ENCODE data around the gene USP32.

Gene USP32

GRCh38 chr17:60416368-60416925 lies 24.5 kb upstream of the USP32 start:
- Histone ChIP-seq H3K9me3 (ENCODE audit: insufficient read depth, low read length) (no peaks in the 10 kb centered on the region), H3K4me1 (ENCODE audit: insufficient read depth, insufficient read length) (no peaks in the 10 kb centered on the region), H3K4me3 (ENCODE audit: insufficient read length, low read depth) (no peak overlapping the region), H3K36me3 (ENCODE audit: insufficient read depth, insufficient read length, low read length) (no peaks in the 10 kb centered on the region), H3K9ac (ENCODE audit: insufficient read length, low read depth) (no peak overlapping the region), H3K27me3 (ENCODE audit: insufficient read depth, insufficient read length) (no peaks in the 10 kb centered on the region)
- no peak for DNase-seq (ENCODE audit: low read depth, low spot score)
- TF ChIP-seq SUZ12 (IDR thresholded peaks at IDR 0.05; ENCODE audit: extremely low read depth, insufficient read depth, insufficient read length) (no peak), YY1 (IDR thresholded peaks at IDR 0.05; ENCODE audit: insufficient read depth, insufficient read length) (no peak), ZNF274 (IDR thresholded peaks at IDR 0.05; ENCODE audit: low read depth, low read length) (no peak)

DNA sequence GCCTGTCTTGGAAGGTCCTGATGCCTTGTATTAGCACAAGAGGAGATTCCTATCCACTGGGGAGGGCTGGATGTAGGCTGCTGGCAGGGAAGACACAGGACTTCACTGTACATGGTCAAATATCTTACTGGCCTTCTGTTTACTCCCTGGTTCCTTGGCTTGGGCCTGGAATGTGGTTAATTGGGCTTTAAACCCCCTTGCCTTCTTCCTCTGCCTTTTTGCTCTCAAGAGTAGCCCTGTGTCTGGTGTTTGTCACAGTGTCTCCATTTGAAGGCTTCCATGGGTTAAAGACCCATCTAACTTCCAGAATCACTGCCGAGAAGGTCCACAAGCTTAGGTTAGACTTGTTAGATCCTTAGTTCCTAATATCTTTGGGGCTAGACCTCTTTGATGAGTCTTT lies 23.2 kb upstream of the USP32 start:
- no peaks in the 10 kb centered on the region for H3K27me3 ChIP-seq (ENCODE audit: insufficient read depth, insufficient read length)
- TF ChIP-seq YY1 (IDR thresholded peaks at IDR 0.05; ENCODE audit: insufficient read depth, insufficient read length) (no peak), ZNF274 (IDR thresholded peaks at IDR 0.05; ENCODE audit: low read depth, low read length) (no peak), SUZ12 (IDR thresholded peaks at IDR 0.05; ENCODE audit: extremely low read depth, insufficient read depth, insufficient read length) (no peak)
- no peak overlapping the region for H3K4me3 ChIP-seq (ENCODE audit: insufficient read length, low read depth)
- DNase-seq (ENCODE audit: low read depth, low spot score), result no peak
- no peaks in the 10 kb centered on the region for H3K4me1 ChIP-seq (ENCODE audit: insufficient read depth, insufficient read length)
- H3K9ac ChIP-seq (ENCODE audit: insufficient read length, low read depth), result no peak overlapping the region
- no peaks in the 10 kb centered on the region for H3K9me3 ChIP-seq (ENCODE audit: insufficient read depth, low read length)
- no peaks in the 10 kb centered on the region for H3K36me3 ChIP-seq (ENCODE audit: insufficient read depth, insufficient read length, low read length)

- DNase-seq (ENCODE audit: low read depth, low spot score), result no peak
- Histone ChIP-seq H3K9ac (ENCODE audit: insufficient read length, low read depth) (no peak overlapping the region), H3K9me3 (ENCODE audit: insufficient read depth, low read length) (no peaks in the 10 kb centered on the region), H3K4me1 (ENCODE audit: insufficient read depth, insufficient read length) (no peaks in the 10 kb centered on the region), H3K36me3 (ENCODE audit: insufficient read depth, insufficient read length, low read length) (no peaks in the 10 kb centered on the region), H3K27me3 (ENCODE audit: insufficient read depth, insufficient read length) (no peaks in the 10 kb centered on the region), H3K4me3 (ENCODE audit: insufficient read length, low read depth) (no peak overlapping the region)
- TF ChIP-seq SUZ12 (IDR thresholded peaks at IDR 0.05; ENCODE audit: extremely low read depth, insufficient read depth, insufficient read length), result no peak
- no peak for TF ChIP-seq ZNF274 (IDR thresholded peaks at IDR 0.05; ENCODE audit: low read depth, low read length)
- TF ChIP-seq YY1 (IDR thresholded peaks at IDR 0.05; ENCODE audit: insufficient read depth, insufficient read length), result no peak
These were observed 20.8 kb upstream of the USP32 start for GRCh38 chr17:60412701-60413100.

- Histone ChIP-seq H3K27me3 (ENCODE audit: insufficient read depth, insufficient read length) (no peaks in the 10 kb centered on the region), H3K9me3 (ENCODE audit: insufficient read depth, low read length) (no peaks in the 10 kb centered on the region), H3K4me1 (ENCODE audit: insufficient read depth, insufficient read length) (no peaks in the 10 kb centered on the region), H3K36me3 (ENCODE audit: insufficient read depth, insufficient read length, low read length) (no peaks in the 10 kb centered on the region), H3K4me3 (ENCODE audit: insufficient read length, low read depth) (no peak overlapping the region), H3K9ac (ENCODE audit: insufficient read length, low read depth) (no peak overlapping the region)
- TF ChIP-seq YY1 (IDR thresholded peaks at IDR 0.05; ENCODE audit: insufficient read depth, insufficient read length) (no peak), SUZ12 (IDR thresholded peaks at IDR 0.05; ENCODE audit: extremely low read depth, insufficient read depth, insufficient read length) (no peak), ZNF274 (IDR thresholded peaks at IDR 0.05; ENCODE audit: low read depth, low read length) (no peak)
- DNase-seq (ENCODE audit: low read depth, low spot score), result no peak
These were observed 18.1 kb upstream of the USP32 start for GRCh38 chr17:60410001-60410400.

GRCh38 chr17:60406887-60407286 lies 15.0 kb upstream of the USP32 start:
- no peaks in the 10 kb centered on the region for H3K9me3 ChIP-seq (ENCODE audit: insufficient read depth, low read length)
- no peak for DNase-seq (ENCODE audit: low read depth, low spot score)
- H3K27me3 ChIP-seq (ENCODE audit: insufficient read depth, insufficient read length), result no peaks in the 10 kb centered on the region
- no peak overlapping the region for H3K9ac ChIP-seq (ENCODE audit: insufficient read length, low read depth)
- no peak overlapping the region for H3K4me3 ChIP-seq (ENCODE audit: insufficient read length, low read depth)
- H3K36me3 ChIP-seq (ENCODE audit: insufficient read depth, insufficient read length, low read length), result no peaks in the 10 kb centered on the region
- no peak for TF ChIP-seq SUZ12 (IDR thresholded peaks at IDR 0.05; ENCODE audit: extremely low read depth, insufficient read depth, insufficient read length)
- TF ChIP-seq YY1 (IDR thresholded peaks at IDR 0.05; ENCODE audit: insufficient read depth, insufficient read length), result no peak
- TF ChIP-seq ZNF274 (IDR thresholded peaks at IDR 0.05; ENCODE audit: low read depth, low read length), result no peak
- H3K4me1 ChIP-seq (ENCODE audit: insufficient read depth, insufficient read length), result no peaks in the 10 kb centered on the region

- Histone ChIP-seq H3K4me3 (ENCODE audit: insufficient read length, low read depth) (no peak overlapping the region), H3K4me1 (ENCODE audit: insufficient read depth, insufficient read length) (no peaks in the 10 kb centered on the region), H3K9me3 (ENCODE audit: insufficient read depth, low read length) (no peaks in the 10 kb centered on the region), H3K27me3 (ENCODE audit: insufficient read depth, insufficient read length) (no peaks in the 10 kb centered on the region), H3K9ac (ENCODE audit: insufficient read length, low read depth) (no peak overlapping the region), H3K36me3 (ENCODE audit: insufficient read depth, insufficient read length, low read length) (no peaks in the 10 kb centered on the region)
- TF ChIP-seq ZNF274 (IDR thresholded peaks at IDR 0.05; ENCODE audit: low read depth, low read length) (no peak), SUZ12 (IDR thresholded peaks at IDR 0.05; ENCODE audit: extremely low read depth, insufficient read depth, insufficient read length) (no peak), YY1 (IDR thresholded peaks at IDR 0.05; ENCODE audit: insufficient read depth, insufficient read length) (no peak)
- DNase-seq (ENCODE audit: low read depth, low spot score), result no peak
These were observed 12.0 kb upstream of the USP32 start for GRCh38 chr17:60403962-60404361.

DNA sequence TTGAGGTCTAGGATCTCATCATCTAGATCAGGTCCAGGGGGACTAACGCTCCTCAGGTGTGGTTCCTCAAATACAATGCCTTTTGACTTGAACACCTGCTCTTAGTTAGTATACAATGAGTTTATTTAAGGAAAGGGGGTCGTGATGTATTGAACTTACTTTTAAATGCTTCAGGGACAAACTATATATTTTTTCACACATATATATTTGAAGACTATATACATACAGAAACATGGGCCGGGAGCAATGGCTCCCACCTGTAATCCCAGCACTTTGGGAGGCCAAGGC lies 11.5 kb upstream of the USP32 start:
- TF ChIP-seq SUZ12 (IDR thresholded peaks at IDR 0.05; ENCODE audit: extremely low read depth, insufficient read depth, insufficient read length) (no peak), YY1 (IDR thresholded peaks at IDR 0.05; ENCODE audit: insufficient read depth, insufficient read length) (no peak), ZNF274 (IDR thresholded peaks at IDR 0.05; ENCODE audit: low read depth, low read length) (no peak)
- Histone ChIP-seq H3K4me1 (ENCODE audit: insufficient read depth, insufficient read length) (no peaks in the 10 kb centered on the region), H3K27me3 (ENCODE audit: insufficient read depth, insufficient read length) (no peaks in the 10 kb centered on the region), H3K9me3 (ENCODE audit: insufficient read depth, low read length) (no peaks in the 10 kb centered on the region), H3K36me3 (ENCODE audit: insufficient read depth, insufficient read length, low read length) (no peaks in the 10 kb centered on the region), H3K4me3 (ENCODE audit: insufficient read length, low read depth) (no peak overlapping the region), H3K9ac (ENCODE audit: insufficient read length, low read depth) (no peak overlapping the region)
- DNase-seq (ENCODE audit: low read depth, low spot score), result no peak
